ENCODE data around the gene AVEN.

DNA sequence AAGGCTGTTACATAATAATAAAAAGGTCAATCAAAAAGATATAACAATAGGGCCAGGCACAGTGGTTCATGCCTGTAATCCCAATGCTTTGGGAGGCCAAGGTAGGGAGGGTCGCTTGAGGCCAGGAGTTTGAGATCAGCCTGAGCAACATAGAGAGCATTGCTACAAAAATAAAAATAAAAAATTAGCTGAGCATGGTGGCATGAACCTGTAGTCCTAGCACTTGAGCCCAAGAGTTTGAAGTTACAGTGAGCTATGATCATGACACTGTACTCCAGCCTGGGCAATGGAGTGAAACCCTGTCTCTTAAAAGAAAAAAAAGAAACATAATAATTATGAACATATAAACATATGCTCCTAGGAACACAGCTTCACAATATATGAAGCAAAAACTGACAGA is 29.3 kb downstream of the AVEN start:
- TF ChIP-seq TARDBP (IDR thresholded peaks at IDR 0.05) (no peak), SUZ12 (IDR thresholded peaks at IDR 0.05) (no peak), SP1 (IDR thresholded peaks at IDR 0.05) (no peak), ARNT (IDR thresholded peaks at IDR 0.05) (no peak), FOXK2 (IDR thresholded peaks at IDR 0.05) (no peak), FOXM1 (IDR thresholded peaks at IDR 0.05; ENCODE audit: borderline replicate concordance) (no peak), BHLHE40 (IDR thresholded peaks at IDR 0.05; ENCODE audit: borderline replicate concordance) (no peak)
